Stimulated activated CD4-positive, alpha-beta T cell treated with anti-CD3 and anti-CD28 coated beads, Interleukin-4, amount 100 ng/mL, for 24 hours (primary cell): ENCODE results near the gene CARNS1.
A peak's percentile ranks its signal among the peaks of the same experiment; 100 is the strongest.
"Not testable (repeated sequence)": the region's sequence is repeated elsewhere in the genome, so short reads cannot be mapped to it uniquely, and the experiment has no call there.

Experiments used
- DNase-seq: peaks from one replicate; pipeline ENCODE4 v3.0.0-alpha.2; 2020

The CARNS1 gene

GRCh38 chr11:67397986-67398660 is 17.4 kb upstream of the CARNS1 start:
- DNase-seq: no peak

- DNase-seq: no peak
These were observed 16.6 kb upstream of the CARNS1 start for GRCh38 chr11:67398661-67399563.

- peak; percentile 33 for DNase-seq
These were observed 15.1 kb upstream of the CARNS1 start for GRCh38 chr11:67400251-67400941.

GRCh38 chr11:67400942-67401494 is 14.5 kb upstream of the CARNS1 start:
- DNase-seq: no peak

GRCh38 chr11:67401495-67402191 is 13.8 kb upstream of the CARNS1 start, which contains the start of gene PPP1CA:
TSS of gene PPP1CA (minus strand) at chr11:67401858. CDS start at chr11:67401782, 76 bp downstream.
- DNase-seq: peak; percentile 89

GRCh38 chr11:67402192-67402839 is 13.2 kb upstream of the CARNS1 start:
- not testable (repeated sequence) for DNase-seq

GRCh38 chr11:67403085-67403484 is 12.4 kb upstream of the CARNS1 start:
- DNase-seq: not testable (repeated sequence)

- DNase-seq: peak; percentile 55
These were observed 10.8 kb upstream of the CARNS1 start for GRCh38 chr11:67404515-67405195.

- no peak for DNase-seq
These were observed 10.3 kb upstream of the CARNS1 start for GRCh38 chr11:67405196-67405567.

- DNase-seq: no peak
These were observed 9.7 kb upstream of the CARNS1 start for GRCh38 chr11:67405688-67406339.

- no peak for DNase-seq
These were observed 9.0 kb upstream of the CARNS1 start for GRCh38 chr11:67406420-67406968.

GRCh38 chr11:67406969-67407687 is 8.3 kb upstream of the CARNS1 start:
- DNase-seq: no peak

GRCh38 chr11:67407688-67408163 is 7.8 kb upstream of the CARNS1 start:
- DNase-seq: no peak

GRCh38 chr11:67408437-67409200 is 6.9 kb upstream of the CARNS1 start:
- DNase-seq: no peak

- peak; percentile 66 for DNase-seq
These were observed 6.2 kb upstream of the CARNS1 start for GRCh38 chr11:67409261-67409666.

- DNase-seq: no peak
These were observed 5.6 kb upstream of the CARNS1 start for GRCh38 chr11:67409781-67410368.

- no peak for DNase-seq
These were observed 5.1 kb upstream of the CARNS1 start for GRCh38 chr11:67410369-67410831.
